Gastrocnemius medialis (tissue), 4 donors: ENCODE measurements around the gene TPCN1. TPM values are rescaled to one million over a fixed set of nuclear protein-coding genes. Genes with fewer than 3 reads are reported as not detected.

Experiments
- ATAC-seq, 2 donors: fragments of 150-250 bp; one replicate each; pipeline ENCODE4 v1.9.1; 2016
- DNase-seq, 2 donors: peaks; one replicate each; pipeline ENCODE4 v3.0.0-alpha.2; 2019
- H3K27ac ChIP-seq, 4 donors: fragments of 200-600 bp; sonication (generic); 1 replicate in 1 of 4; 2 replicates in 3 of 4; pipeline ENCODE4 v1.5.1; 2016 to 2018; ENCODE audit warnings: mild to moderate bottlenecking in 2 of 4, moderate library complexity in 1 of 4
- H3K27me3 ChIP-seq, 3 donors: fragments of 200-600 bp; sonication (generic) in 2 of 3; 1 replicate in 1 of 3; 2 replicates in 2 of 3; pipeline versions ENCODE4 v1.5.1 to v1.6.0; 2016 to 2019; ENCODE audit warnings: mild to moderate bottlenecking in 1 of 3, moderate library complexity in 1 of 3
- H3K36me3 ChIP-seq, 2 donors: fragments of 200-600 bp; sonication (generic) in 1 of 2; one replicate each; pipeline ENCODE4 v1.5.1; 2017 to 2018
- H3K4me1 ChIP-seq, 2 donors: fragments of 200-600 bp; sonication (generic) in 1 of 2; one replicate each; pipeline ENCODE4 v1.5.1; 2016 to 2017; ENCODE audit warnings: mild to moderate bottlenecking in 2 of 2
- H3K4me3 ChIP-seq, 4 donors: fragments of 200-600 bp; sonication (generic) in 3 of 4; 1 replicate in 1 of 4; 2 replicates in 3 of 4; pipeline ENCODE4 v1.5.1; 2016 to 2019; ENCODE audit warnings: mild to moderate bottlenecking in 2 of 4
- H3K9me3 ChIP-seq, 3 donors: fragments of 200-600 bp; sonication (generic) in 2 of 3; 1 replicate in 1 of 3; 2 replicates in 2 of 3; pipeline ENCODE4 v1.5.1; 2016 to 2019
- POLR2A ChIP-seq, 2 donors: fragments of 450-650 bp; IDR thresholded peaks; one replicate each; pipeline ENCODE4 v1.6.1; 2017; ENCODE audit warnings: antibody characterized with exemption in 2 of 2, mild to moderate bottlenecking in 2 of 2, moderate library complexity in 2 of 2
- in situ Hi-C, 4 donors: fragments of 200-750 bp; cut with MboI; loops; one replicate each; pipeline versions ENCODE4 v1.15.0 to v1.8.0; 2017; ENCODE audit warnings: low sequenced_read_pairs in 4 of 4
- intact Hi-C: fragments of 100-400 bp; cut with DNase I; formaldehyde crosslinking; loops from one replicate; pipeline ENCODE4 v1.15.1; 2023; ENCODE audit warnings: low total_unique reads
- total RNA-seq, 4 donors: library from RNA; depleted of rRNA; stranded (reverse); fragments of >200 nt; gene quantifications; one replicate each; pipeline versions ENCODE4 v1.1.0 to v1.2.3, GENCODE V29; 2016
- TF ChIP-seq, protein P1 (sequence below), 5 experiments: fragments of 450-650 bp in 3 of 5; fragments of 200-600 bp in 2 of 5; sonication (generic) in 2 of 5; IDR thresholded peaks in 4 of 5; conservative IDR thresholded peaks in 1 of 5; 1 replicate in 4 of 5; 2 replicates in 1 of 5; pipeline ENCODE4 v1.5.1; 2016 to 2019; ENCODE audit warnings: antibody characterized with exemption in 5 of 5, mild to moderate bottlenecking in 3 of 5, moderate library complexity in 3 of 5

Gene TPCN1
- total RNA-seq, 4 donors from 2014 or later = 21.4 to 27.0 (median 25.4) TPM

DNA sequence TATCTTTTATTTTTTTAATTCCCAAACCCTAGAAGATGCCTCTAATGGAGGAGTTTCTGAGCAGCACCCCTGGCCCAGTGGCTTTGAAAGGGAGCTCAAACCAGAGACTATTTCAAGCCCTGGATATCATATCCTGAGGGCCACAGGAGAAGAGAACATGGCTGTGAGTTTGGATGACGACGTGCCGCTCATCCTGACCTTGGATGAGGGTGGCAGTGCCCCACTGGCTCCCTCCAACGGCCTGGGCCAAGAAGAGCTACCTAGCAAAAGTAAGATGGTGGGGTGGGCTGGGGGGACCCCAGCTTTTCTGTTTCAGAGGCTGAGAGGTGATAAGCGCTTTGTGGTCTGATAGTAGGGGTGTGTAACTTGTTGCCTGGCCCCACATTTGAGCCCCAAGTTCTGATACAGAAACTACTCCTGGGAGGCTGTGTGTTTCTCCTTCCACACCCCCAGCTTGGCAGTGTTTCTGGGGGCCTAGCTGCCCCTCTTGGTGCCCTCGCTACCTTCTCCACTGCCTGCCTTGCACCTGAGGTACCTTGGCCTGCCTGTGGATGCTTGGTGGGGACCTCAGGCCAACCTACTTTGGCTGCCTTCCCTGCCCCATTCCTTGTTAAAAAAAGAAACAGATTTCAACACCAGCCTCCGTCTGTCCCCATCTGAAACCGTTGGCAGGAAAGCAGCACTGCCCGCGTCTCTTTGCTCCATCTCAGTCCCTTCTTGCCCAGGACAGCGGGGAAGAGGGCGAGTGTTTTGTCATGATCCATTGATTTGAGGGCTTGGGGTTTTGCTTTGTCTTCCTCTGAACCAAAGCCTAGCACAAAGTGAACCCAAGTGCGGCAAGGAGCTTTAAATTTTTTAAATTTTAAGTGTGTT lies 5.7 kb downstream of the TPCN1 start:
- no peaks in the 10 kb centered on the region for H3K9me3 ChIP-seq
- no peaks in the 10 kb centered on the region for H3K27me3 ChIP-seq
- in situ Hi-C loops (no loop called here), intact Hi-C loops (loop anchor here (2.0 kb wide), 1 partner anchor 16 kb away; no protein-coding TSS in a partner anchor)
- H3K4me1 ChIP-seq = peaks cover 86 to 91% of the 10 kb centered on the region in 2 donors
- TF ChIP-seq, protein P1, sequence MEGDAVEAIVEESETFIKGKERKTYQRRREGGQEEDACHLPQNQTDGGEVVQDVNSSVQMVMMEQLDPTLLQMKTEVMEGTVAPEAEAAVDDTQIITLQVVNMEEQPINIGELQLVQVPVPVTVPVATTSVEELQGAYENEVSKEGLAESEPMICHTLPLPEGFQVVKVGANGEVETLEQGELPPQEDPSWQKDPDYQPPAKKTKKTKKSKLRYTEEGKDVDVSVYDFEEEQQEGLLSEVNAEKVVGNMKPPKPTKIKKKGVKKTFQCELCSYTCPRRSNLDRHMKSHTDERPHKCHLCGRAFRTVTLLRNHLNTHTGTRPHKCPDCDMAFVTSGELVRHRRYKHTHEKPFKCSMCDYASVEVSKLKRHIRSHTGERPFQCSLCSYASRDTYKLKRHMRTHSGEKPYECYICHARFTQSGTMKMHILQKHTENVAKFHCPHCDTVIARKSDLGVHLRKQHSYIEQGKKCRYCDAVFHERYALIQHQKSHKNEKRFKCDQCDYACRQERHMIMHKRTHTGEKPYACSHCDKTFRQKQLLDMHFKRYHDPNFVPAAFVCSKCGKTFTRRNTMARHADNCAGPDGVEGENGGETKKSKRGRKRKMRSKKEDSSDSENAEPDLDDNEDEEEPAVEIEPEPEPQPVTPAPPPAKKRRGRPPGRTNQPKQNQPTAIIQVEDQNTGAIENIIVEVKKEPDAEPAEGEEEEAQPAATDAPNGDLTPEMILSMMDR (IDR thresholded peaks at IDR 0.05 in 4 of 5, conservative IDR thresholded peaks at IDR 0.05 in 1 of 5) = no peak
- TF ChIP-seq POLR2A (IDR thresholded peaks at IDR 0.05) = peak; percentile 62 to 69
- ATAC-seq = peak; percentile 59 to 64
- peak; percentile 84 to 91 for DNase-seq
- H3K27ac ChIP-seq = peak overlapping the region; percentile 92 to 99 (median 96)
- peaks cover 0 to 7% of the 10 kb centered on the region in 2 donors for H3K36me3 ChIP-seq
- H3K4me3 ChIP-seq = peak overlapping the region in 1 of 4 donors; percentile 3

- peaks cover 0 to 7% of the 10 kb centered on the region in 2 donors for H3K36me3 ChIP-seq
- no peak for TF ChIP-seq POLR2A (IDR thresholded peaks at IDR 0.05)
- ATAC-seq (no peak), DNase-seq (no peak)
- H3K27ac ChIP-seq = peak overlapping the region; percentile 92 to 99 (median 96)
- intact Hi-C loops (loop anchor here (2.0 kb wide), 1 partner anchor 15 kb away; no protein-coding TSS in a partner anchor), in situ Hi-C loops (no loop called here)
- no peaks in the 10 kb centered on the region for H3K9me3 ChIP-seq
- no peaks in the 10 kb centered on the region for H3K27me3 ChIP-seq
- peaks cover 85 to 94% of the 10 kb centered on the region in 2 donors for H3K4me1 ChIP-seq
- peak overlapping the region in 1 of 4 donors; percentile 3 for H3K4me3 ChIP-seq
Measured at GRCh38 chr12:113227686-113228391, 6.6 kb downstream of the TPCN1 start.

GRCh38 chr12:113228394-113229028 lies 7.2 kb downstream of the TPCN1 start:
- peaks cover 81 to 91% of the 10 kb centered on the region in 2 donors for H3K4me1 ChIP-seq
- peak overlapping the region; percentile 92 to 99 (median 96) for H3K27ac ChIP-seq
- in situ Hi-C loops = no loop called here
- H3K27me3 ChIP-seq = no peaks in the 10 kb centered on the region
- H3K9me3 ChIP-seq = no peaks in the 10 kb centered on the region
- DNase-seq (peak; percentile 66 to 88), ATAC-seq (peak; percentile 26 to 50)
- no peak overlapping the region for H3K4me3 ChIP-seq
- peaks cover 0 to 7% of the 10 kb centered on the region in 2 donors for H3K36me3 ChIP-seq
- peak; percentile 58 to 69 for TF ChIP-seq POLR2A (IDR thresholded peaks at IDR 0.05)
- TF ChIP-seq, protein P1 (IDR thresholded peaks at IDR 0.05 in 4 of 5, conservative IDR thresholded peaks at IDR 0.05 in 1 of 5) = no peak
- intact Hi-C loops = no loop called here

DNA sequence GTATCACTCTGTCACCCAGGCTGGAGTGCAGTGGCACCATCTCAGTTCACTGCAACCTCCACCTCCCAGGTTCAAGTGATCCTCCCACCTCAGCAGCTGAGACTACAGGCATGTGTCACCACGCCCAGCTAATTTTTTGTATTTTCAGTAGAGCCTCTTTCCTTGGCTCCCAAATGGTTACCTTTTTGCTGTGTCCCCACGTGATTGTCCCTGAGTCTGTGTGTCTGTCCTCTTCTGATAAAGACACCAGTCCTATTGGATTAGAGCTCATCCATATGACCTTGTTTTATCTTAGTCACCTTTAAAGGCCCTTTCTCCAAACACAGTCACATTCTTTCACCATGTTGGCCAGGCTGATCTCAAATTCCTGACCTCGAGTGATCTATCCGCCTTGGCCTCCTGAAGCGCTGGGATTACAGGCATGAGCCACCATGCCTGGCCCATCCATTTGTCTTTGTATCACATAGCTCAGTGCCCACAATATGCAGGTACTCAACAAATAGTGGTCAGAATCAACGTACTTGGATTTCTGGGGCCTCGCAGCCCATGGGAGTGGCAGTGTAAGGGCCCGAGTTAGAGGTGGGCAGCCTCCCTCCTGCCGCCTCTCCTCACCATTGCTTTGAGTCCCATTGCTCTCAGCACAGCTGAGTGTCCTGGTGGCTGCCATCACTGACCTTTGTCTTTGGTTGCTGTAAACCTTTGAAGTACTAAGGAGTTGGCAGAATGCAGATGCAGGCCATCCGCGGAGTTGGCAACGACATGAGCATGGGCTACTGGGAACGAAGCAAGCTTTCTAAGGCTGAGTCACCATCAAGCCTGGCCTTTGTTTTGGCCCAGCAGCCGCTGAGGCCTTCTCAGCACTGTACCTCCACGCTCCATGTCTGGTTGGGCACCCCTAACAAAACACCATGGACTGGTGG lies 9.3 kb downstream of the TPCN1 start:
- peak; percentile 70 to 86 for DNase-seq
- H3K36me3 ChIP-seq = peaks cover 0 to 7% of the 10 kb centered on the region in 2 donors
- ATAC-seq = peak; percentile 4 to 6

More for the DNA sequence above, 9.3 kb downstream of the TPCN1 start:
- H3K4me1 ChIP-seq = peaks cover 90 to 94% of the 10 kb centered on the region in 2 donors
- in situ Hi-C loops = no loop called here
- no peak overlapping the region for H3K4me3 ChIP-seq
- H3K27me3 ChIP-seq = no peaks in the 10 kb centered on the region
- TF ChIP-seq, protein P1 (IDR thresholded peaks at IDR 0.05 in 4 of 5, conservative IDR thresholded peaks at IDR 0.05 in 1 of 5) = no peak
- TF ChIP-seq POLR2A (IDR thresholded peaks at IDR 0.05) = peak in 1 of 2 donors; percentile 22
- intact Hi-C loops = no loop called here
- H3K9me3 ChIP-seq = no peaks in the 10 kb centered on the region
- H3K27ac ChIP-seq = peak overlapping the region; percentile 92 to 99 (median 96)
